BJ (cell line): ENCODE data around the gene USP37. TPM values are rescaled to one million over a fixed set of nuclear protein-coding genes. Genes with fewer than 3 reads are reported as not detected.

Source experiments
- CTCF ChIA-PET: fragments of 350-600 bp; formaldehyde crosslinking; extraction: SDS; loops from one replicate; lab custom pipeline; 2021; ENCODE audit warnings: antibody characterized with exemption, inconsistent platforms; lab: Yijun Ruan, JAX
- POLR2A ChIA-PET: fragments of 300-600 bp; sonication (Branson Sonifier 250); formaldehyde crosslinking; extraction: SDS; loops from one replicate; lab custom pipeline; 2021; ENCODE audit warnings: antibody characterized with exemption; lab: Charles Lee
- DNase-seq: peaks from one replicate; pipeline ENCODE4 v3.0.0-alpha.2; 2011; ENCODE audit warnings: low read depth
- H3K27me3 ChIP-seq: 2 replicates; pipeline ENCODE4 v1.6.0; 2011; ENCODE audit warnings: low read length; ENCODE audit not compliant: control insufficient read depth, insufficient read depth
- H3K36me3 ChIP-seq: 2 replicates; pipeline ENCODE4 v1.5.1; 2011; ENCODE audit warnings: low read length; ENCODE audit not compliant: control insufficient read depth, insufficient read depth
- H3K4me3 ChIP-seq: 2 replicates; pipeline ENCODE4 v1.5.1; 2011; ENCODE audit warnings: low read depth, mild to moderate bottlenecking, control low read depth, low read length
- CTCF ChIP-seq: IDR thresholded peaks from 2 replicates; pipeline ENCODE4 v1.5.1; 2011; ENCODE audit warnings: low read depth, mild to moderate bottlenecking, control low read depth, inconsistent platforms, low read length, moderate library complexity; ENCODE audit not compliant: insufficient read depth
- polyA plus RNA-seq: library from polyadenylated mRNA; depleted of rRNA; stranded (reverse); fragments of >200 nt; gene quantifications from 2 replicates; pipeline ENCODE4 v1.2.3, GENCODE V29; 2011

The USP37 gene
- polyA plus RNA-seq, 1 experiment, result 1.9 TPM

- ChIA-PET POLR2A (no interaction called here), CTCF (interaction anchor here (1.0 to 1.2 kb wide), 3 partner anchors 11 to 22 kb away, joined by 3 to 4 read pairs (median 3); no protein-coding TSS in a partner anchor)
- DNase-seq, result no peak
- TF ChIP-seq CTCF, result no peak
- no peaks in the 10 kb centered on the region for H3K36me3 ChIP-seq
- H3K27me3 ChIP-seq, result no peaks in the 10 kb centered on the region; the same call in 1 of the 2 replicates
- H3K4me3 ChIP-seq, result no peak overlapping the region
Observed at GRCh38 chr2:218444692-218445357, 123.3 kb downstream of the USP37 start.

- no peaks in the 10 kb centered on the region; the same call in 1 of the 2 replicates for H3K27me3 ChIP-seq
- no peak for DNase-seq
- H3K36me3 ChIP-seq, result no peaks in the 10 kb centered on the region
- TF ChIP-seq CTCF, result no peak
- H3K4me3 ChIP-seq, result no peak overlapping the region
- CTCF ChIA-PET, result no interaction called here
- POLR2A ChIA-PET, result no interaction called here
Observed at GRCh38 chr2:218438596-218438995, 129.6 kb downstream of the USP37 start.

GRCh38 chr2:218437969-218438368, 130.2 kb downstream of the USP37 start:
- CTCF ChIA-PET, result no interaction called here
- Histone ChIP-seq H3K27me3 (no peaks in the 10 kb centered on the region; the same call in 1 of the 2 replicates), H3K36me3 (no peaks in the 10 kb centered on the region), H3K4me3 (no peak overlapping the region)
- no peak for DNase-seq
- POLR2A ChIA-PET, result no interaction called here
- TF ChIP-seq CTCF, result no peak

- no peak for TF ChIP-seq CTCF
- no peak for DNase-seq
- ChIA-PET CTCF (no interaction called here), POLR2A (no interaction called here)
- Histone ChIP-seq H3K4me3 (no peak overlapping the region), H3K36me3 (no peaks in the 10 kb centered on the region), H3K27me3 (peaks cover 3% of the 10 kb centered on the region)
Observed at GRCh38 chr2:218436992-218437391, 131.2 kb downstream of the USP37 start.

GRCh38 chr2:218435003-218435982, 132.9 kb downstream of the USP37 start:
- TF ChIP-seq CTCF, result no peak
- Histone ChIP-seq H3K4me3 (no peak overlapping the region), H3K36me3 (no peaks in the 10 kb centered on the region), H3K27me3 (peaks cover 3% of the 10 kb centered on the region)
- no peak for DNase-seq
- ChIA-PET POLR2A (no interaction called here), CTCF (no interaction called here)
